T-helper 1 cell treated with Interleukin-12 subunit alpha and Interleukin-12 subunit beta and Interleukin-4 antibody, amounts not matched to agents 30 μg/mL and 1 μg/mL, for 36 hours (primary cell): ENCODE data around the gene MSMB.
"Not testable (repeated sequence)": the region's sequence is repeated elsewhere in the genome, so short reads cannot be mapped to it uniquely, and the experiment has no call there.

Experiments
- H3K27ac Mint-ChIP-seq: one replicate; pipeline ENCODE4 v1.8.0; 2021; ENCODE audit warnings: mild to moderate bottlenecking, mixed read lengths
- H3K27me3 Mint-ChIP-seq: one replicate; pipeline ENCODE4 v1.8.0; 2021; ENCODE audit warnings: low read depth, mixed read lengths
- H3K36me3 Mint-ChIP-seq: one replicate; pipeline ENCODE4 v1.8.0; 2021; ENCODE audit warnings: low read depth, mixed read lengths
- H3K4me1 Mint-ChIP-seq: one replicate; pipeline ENCODE4 v1.8.0; 2021; ENCODE audit warnings: low read depth, mixed read lengths
- H3K4me3 Mint-ChIP-seq: one replicate; pipeline ENCODE4 v1.8.0; 2021; ENCODE audit warnings: mild to moderate bottlenecking, moderate library complexity, mixed read lengths
- H3K9me3 Mint-ChIP-seq: one replicate; pipeline ENCODE4 v1.8.0; 2021; ENCODE audit warnings: mixed read lengths

MSMB gene

GRCh38 chr10:45997994-45998763 lies 47.9 kb downstream of the MSMB start:
- H3K4me1 Mint-ChIP-seq = peaks cover 2% of the 10 kb centered on the region
- H3K27me3 Mint-ChIP-seq = no peaks in the 10 kb centered on the region
- H3K4me3 Mint-ChIP-seq = no peak overlapping the region
- no peaks in the 10 kb centered on the region for H3K9me3 Mint-ChIP-seq
- H3K27ac Mint-ChIP-seq = no peak overlapping the region
- H3K36me3 Mint-ChIP-seq = peaks cover 38% of the 10 kb centered on the region

DNA sequence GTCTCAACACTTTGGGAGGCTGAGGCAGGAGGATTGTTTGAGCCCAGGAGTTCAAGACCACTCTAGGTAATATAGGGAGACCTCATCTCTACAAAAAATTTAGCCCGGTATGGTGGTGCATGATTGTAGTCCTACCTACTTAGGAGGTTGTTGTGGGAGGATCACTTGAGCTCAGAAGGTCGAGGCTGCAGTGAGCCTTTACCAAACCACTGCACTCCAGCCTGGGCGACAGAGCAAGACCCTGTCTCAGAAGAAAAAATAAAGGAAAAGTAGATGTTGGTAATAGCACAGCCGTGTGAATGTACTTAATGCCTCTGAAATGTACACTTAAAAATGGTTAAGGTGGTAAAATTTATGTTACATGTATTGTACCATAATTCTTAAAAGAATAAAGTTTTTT lies 48.5 kb downstream of the MSMB start:
- Mint-ChIP-seq H3K27me3 (no peaks in the 10 kb centered on the region), H3K4me3 (no peak overlapping the region), H3K27ac (no peak overlapping the region), H3K4me1 (peaks cover 2% of the 10 kb centered on the region), H3K36me3 (peaks cover 41% of the 10 kb centered on the region), H3K9me3 (no peaks in the 10 kb centered on the region)

DNA sequence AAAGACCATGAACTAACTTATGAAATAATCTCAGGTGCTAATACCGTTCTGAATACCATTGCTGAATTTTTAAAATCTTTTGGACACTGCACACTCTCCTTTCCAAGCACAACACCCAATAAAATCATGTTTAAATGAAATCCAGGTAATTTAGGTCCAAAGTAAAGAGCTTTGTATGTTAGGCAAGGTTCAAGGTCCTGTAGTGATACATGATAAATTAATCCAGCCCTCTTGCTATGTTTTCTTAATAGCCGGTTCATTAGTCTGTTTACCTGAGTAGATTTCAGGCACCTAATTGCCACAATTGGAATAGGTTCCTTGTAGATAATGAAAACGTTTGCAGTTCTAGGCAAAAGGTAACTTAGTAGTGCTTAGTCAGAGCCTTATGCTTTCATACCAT lies 60.5 kb downstream of the MSMB start:
- H3K9me3 Mint-ChIP-seq, H3K4me1 Mint-ChIP-seq, H3K27me3 Mint-ChIP-seq, H3K4me3 Mint-ChIP-seq, H3K27ac Mint-ChIP-seq: not testable (repeated sequence)
- H3K36me3 Mint-ChIP-seq = peaks cover 11% of the 10 kb centered on the region

- H3K27ac Mint-ChIP-seq, H3K9me3 Mint-ChIP-seq, H3K4me3 Mint-ChIP-seq, H3K27me3 Mint-ChIP-seq, H3K4me1 Mint-ChIP-seq: not testable (repeated sequence)
- H3K36me3 Mint-ChIP-seq = peaks cover 11% of the 10 kb centered on the region
These were observed 61.6 kb downstream of the MSMB start for GRCh38 chr10:45984473-45984872.

GRCh38 chr10:45983538-45984186 lies 62.4 kb downstream of the MSMB start:
- H3K4me1 Mint-ChIP-seq, H3K4me3 Mint-ChIP-seq, H3K9me3 Mint-ChIP-seq, H3K27me3 Mint-ChIP-seq, H3K27ac Mint-ChIP-seq: not testable (repeated sequence)
- H3K36me3 Mint-ChIP-seq = peaks cover 14% of the 10 kb centered on the region
